GM19468 (cell line): Measurements from ENCODE around the gene E2F6.

Experiments used
- ATAC-seq: cut with Tn5 transposase; IDR thresholded peaks from one replicate; pipeline ENCODE4 v1.9.1; 2021; ENCODE audit warnings: mild to moderate bottlenecking, moderate library complexity, moderate number of reproducible peaks; ENCODE audit not compliant: unreplicated experiment; ENCODE audit errors: extremely low read depth

Gene E2F6

GRCh38 chr2:11465485-11466306, at the start of gene E2F6:
Gene E2F6, minus strand, starts transcription at chr2:11466161. Its CDS starts 282 bp downstream, at chr2:11465879.
- ATAC-seq = no peak

GRCh38 chr2:11515490-11515981, 49.6 kb upstream of the E2F6 start:
- ATAC-seq = no peak

GRCh38 chr2:11514904-11515303, 48.9 kb upstream of the E2F6 start:
- no peak for ATAC-seq

- ATAC-seq = no peak
These were observed 48.2 kb upstream of the E2F6 start for GRCh38 chr2:11514081-11514730.

GRCh38 chr2:11513319-11513718, 47.4 kb upstream of the E2F6 start:
- no peak for ATAC-seq

- ATAC-seq = no peak
These were observed 46.5 kb upstream of the E2F6 start for GRCh38 chr2:11512431-11512830.

- ATAC-seq = no peak
These were observed 43.8 kb upstream of the E2F6 start for GRCh38 chr2:11509657-11510360.

GRCh38 chr2:11508279-11508678, 42.3 kb upstream of the E2F6 start:
- no peak for ATAC-seq

GRCh38 chr2:11507517-11507916, 41.6 kb upstream of the E2F6 start:
- ATAC-seq = no peak

- ATAC-seq = no peak
These were observed 40.6 kb upstream of the E2F6 start for GRCh38 chr2:11506611-11506969.

GRCh38 chr2:11505652-11506610, 40.0 kb upstream of the E2F6 start:
- no peak for ATAC-seq

GRCh38 chr2:11503354-11503927, 37.5 kb upstream of the E2F6 start:
- ATAC-seq = no peak

- ATAC-seq = no peak
These were observed 36.9 kb upstream of the E2F6 start for GRCh38 chr2:11502740-11503292.

GRCh38 chr2:11500702-11501303, 34.8 kb upstream of the E2F6 start:
- no peak for ATAC-seq

- no peak for ATAC-seq
These were observed 33.3 kb upstream of the E2F6 start for GRCh38 chr2:11499081-11499743.

- peak; percentile 85 for ATAC-seq
These were observed 32.6 kb upstream of the E2F6 start for GRCh38 chr2:11498543-11499034.

- no peak for ATAC-seq
These were observed 30.1 kb upstream of the E2F6 start for GRCh38 chr2:11495844-11496681.
